Gastroesophageal sphincter (tissue), 3 donors: Measurements from ENCODE around the gene ADSS2.

Experiments
- CTCF ChIP-seq, 4 experiments: fragments of 200-600 bp in 2 of 4; fragments of 450-650 bp in 2 of 4; sonication (generic) in 1 of 4; IDR thresholded peaks; one replicate each; pipeline ENCODE4 v1.5.1; 2017 to 2019; ENCODE audit warnings: antibody characterized with exemption in 4 of 4, mild to moderate bottlenecking in 2 of 4, moderate library complexity in 2 of 4
- POLR2A ChIP-seq, 2 donors: fragments of 450-650 bp; IDR thresholded peaks; one replicate each; pipeline ENCODE4 v1.6.1; 2017; ENCODE audit warnings: antibody characterized with exemption in 2 of 2, mild to moderate bottlenecking in 2 of 2, moderate library complexity in 1 of 2
- POLR2AphosphoS5 ChIP-seq: sonication (generic); formaldehyde crosslinking; IDR thresholded peaks from one replicate; pipeline ENCODE4 v1.6.1; 2017; ENCODE audit warnings: antibody characterized with exemption

- TF ChIP-seq POLR2A (IDR thresholded peaks at IDR 0.05) (no peak), CTCF (IDR thresholded peaks at IDR 0.05) (no peak), POLR2AphosphoS5 (no peak)
These were observed 42.0 kb downstream of the ADSS2 start for GRCh38 chr1:244409701-244410100.
